CD1c-positive myeloid dendritic cell (primary cell): Measurements from ENCODE around the gene FUT2.
"Not testable (repeated sequence)": the region's sequence is repeated elsewhere in the genome, so short reads cannot be mapped to it uniquely, and the experiment has no call there.

ENCODE experiments used
- DNase-seq: peaks from one replicate; pipeline ENCODE4 v3.0.0-alpha.2; 2016; ENCODE audit errors: extremely low spot score

FUT2 gene

GRCh38 chr19:48670699-48671445 lies 24.9 kb upstream of the FUT2 start:
- DNase-seq = no peak

GRCh38 chr19:48671446-48671995 lies 24.2 kb upstream of the FUT2 start:
- DNase-seq = no peak

GRCh38 chr19:48672994-48673393 lies 22.8 kb upstream of the FUT2 start, which contains the start of gene NTN5:
NTN5 (minus strand) TSS chr19:48673017; CDS start chr19:48670986, 2,031 bp downstream.
- no peak for DNase-seq

- DNase-seq = no peak
Measured at GRCh38 chr19:48673436-48674100, 22.2 kb upstream of the FUT2 start.

- DNase-seq = no peak
Measured at GRCh38 chr19:48674216-48674809, 21.5 kb upstream of the FUT2 start.

- peak; percentile 86 for DNase-seq
Measured at GRCh38 chr19:48674921-48675824, 20.6 kb upstream of the FUT2 start.

GRCh38 chr19:48676487-48676886 lies 19.3 kb upstream of the FUT2 start:
- DNase-seq = no peak

GRCh38 chr19:48676887-48677286 lies 18.9 kb upstream of the FUT2 start:
- DNase-seq = no peak

- no peak for DNase-seq
Measured at GRCh38 chr19:48678201-48678600, 17.6 kb upstream of the FUT2 start.

- DNase-seq = not testable (repeated sequence)
Measured at GRCh38 chr19:48680006-48680405, 15.8 kb upstream of the FUT2 start.

- no peak for DNase-seq
Measured at GRCh38 chr19:48680436-48681126, 15.2 kb upstream of the FUT2 start.

GRCh38 chr19:48681127-48681470 lies 14.7 kb upstream of the FUT2 start:
- DNase-seq = peak; percentile 29

- DNase-seq = no peak
Measured at GRCh38 chr19:48683349-48683748, 12.4 kb upstream of the FUT2 start.

- DNase-seq = no peak
Measured at GRCh38 chr19:48685583-48685982, 10.2 kb upstream of the FUT2 start.

- no peak for DNase-seq
Measured at GRCh38 chr19:48686088-48686487, 9.7 kb upstream of the FUT2 start.

GRCh38 chr19:48686637-48687036 lies 9.1 kb upstream of the FUT2 start:
- not testable (repeated sequence) for DNase-seq

- no peak for DNase-seq
Measured at GRCh38 chr19:48687776-48688175, 8.0 kb upstream of the FUT2 start.

GRCh38 chr19:48689449-48689848 lies 6.3 kb upstream of the FUT2 start:
- DNase-seq = no peak

- not testable (repeated sequence) for DNase-seq
Measured at GRCh38 chr19:48693629-48694028, 2.1 kb upstream of the FUT2 start.

- DNase-seq = no peak
Measured at GRCh38 chr19:48696353-48697010, 711 bp downstream of the FUT2 start.

- no peak for DNase-seq
Measured at GRCh38 chr19:48698046-48698445, 2.3 kb downstream of the FUT2 start.
